Measurements from ENCODE around the gene PPM1G. TPM values are rescaled to one million over a fixed set of nuclear protein-coding genes. Genes with fewer than 3 reads are reported as not detected.

PPM1G gene
- total RNA-seq, 2 donors from 2014 or later = 36.3 to 49.4 TPM

- H3K27me3 ChIP-seq = no peaks in the 10 kb centered on the region
- H3K27ac ChIP-seq = no peak overlapping the region
- H3K4me1 ChIP-seq = peaks cover 31% of the 10 kb centered on the region
- no peak overlapping the region for H3K4me3 ChIP-seq
- H3K9me3 ChIP-seq = no peaks in the 10 kb centered on the region
- 68 to 70% methylated on average over 5 of the region's 5 CpGs for WGBS, 2 donors
- no peak for ATAC-seq
- DNase-seq = no peak
- H3K36me3 ChIP-seq (replicated peaks in 1 of 2; ENCODE audit: insufficient read depth in 1 of 2, low read depth in 2 of 2) = peaks cover 17 to 29% of the 10 kb centered on the region in 2 donors
- TF ChIP-seq CTCF (IDR thresholded peaks at IDR 0.05) (no peak), POLR2A (IDR thresholded peaks at IDR 0.05) (no peak)
- intact Hi-C loops (cut with DNase I) = no loop called here
Measured at GRCh38 chr2:27373567-27373966, 35.8 kb downstream of the PPM1G start.

- H3K4me1 ChIP-seq = peaks cover 27% of the 10 kb centered on the region
- ATAC-seq = no peak
- peaks cover 17 to 32% of the 10 kb centered on the region in 2 donors for H3K36me3 ChIP-seq (replicated peaks in 1 of 2; ENCODE audit: insufficient read depth in 1 of 2, low read depth in 2 of 2)
- no peak for TF ChIP-seq CTCF (IDR thresholded peaks at IDR 0.05)
- TF ChIP-seq POLR2A (IDR thresholded peaks at IDR 0.05) = no peak
- H3K27me3 ChIP-seq = no peaks in the 10 kb centered on the region
- no peak overlapping the region for H3K4me3 ChIP-seq
- intact Hi-C loops (cut with DNase I) = no loop called here
- DNase-seq = no peak
- 89 to 91% methylated on average over 6 of the region's 6 CpGs for WGBS, 2 donors
- H3K9me3 ChIP-seq = no peaks in the 10 kb centered on the region
- H3K27ac ChIP-seq = no peak overlapping the region
Measured at GRCh38 chr2:27372937-27373336, 36.5 kb downstream of the PPM1G start.

GRCh38 chr2:27370816-27371620, 38.4 kb downstream of the PPM1G start:
- peak; percentile 25 for ATAC-seq
- H3K27me3 ChIP-seq = no peaks in the 10 kb centered on the region
- peak overlapping the region; percentile 52 to 97 for H3K4me3 ChIP-seq
- WGBS, 2 donors = 1% methylated on average over 9 to 46 of the region's 46 CpGs
- DNase-seq = peak in 1 of 4 donors; percentile 38
- H3K4me1 ChIP-seq = peaks cover 27% of the 10 kb centered on the region
- peaks cover 13 to 34% of the 10 kb centered on the region in 2 donors for H3K36me3 ChIP-seq (replicated peaks in 1 of 2; ENCODE audit: insufficient read depth in 1 of 2, low read depth in 2 of 2)
- intact Hi-C loops (cut with DNase I) = no loop called here
- H3K27ac ChIP-seq = peak overlapping the region; percentile 69 to 94 (median 92)
- TF ChIP-seq CTCF (IDR thresholded peaks at IDR 0.05) (no peak), POLR2A (IDR thresholded peaks at IDR 0.05) (no peak)
- H3K9me3 ChIP-seq = no peaks in the 10 kb centered on the region

- H3K27ac ChIP-seq = peak within 1 kb of the TSS; percentile 90 to 94 (median 92)
- no peaks in the 10 kb centered on the region for H3K27me3 ChIP-seq
- ATAC-seq = peak; percentile 97
- peak; percentile 99 to 100 (median 99) for DNase-seq
- peak within 1 kb of the TSS; percentile 94 to 97 for H3K4me3 ChIP-seq
- peaks cover 5 to 34% of the 10 kb centered on the region in 2 donors for H3K36me3 ChIP-seq (replicated peaks in 1 of 2; ENCODE audit: insufficient read depth in 1 of 2, low read depth in 2 of 2)
- intact Hi-C loops (cut with DNase I) = no loop called here
- TF ChIP-seq CTCF (IDR thresholded peaks at IDR 0.05) (peak; percentile 54 to 96 (median 86)), POLR2A (IDR thresholded peaks at IDR 0.05) (peak; percentile 78 to 92 (median 90))
- no peaks in the 10 kb centered on the region for H3K9me3 ChIP-seq
- peaks cover 27% of the 10 kb centered on the region for H3K4me1 ChIP-seq
- WGBS, 2 donors = 0% methylated on average over 84 of the region's 85 CpGs; no CpG with 5 or more reads in 1 of the 2 donors
Measured at GRCh38 chr2:27370026-27370815, 39.2 kb downstream of the PPM1G start, which contains the start of the genes EIF2B4 and SNX17. TSS of gene EIF2B4 (minus strand) at chr2:27370338. CDS start at chr2:27370314, 24 bp downstream. TSS of gene SNX17 (plus strand) at chr2:27370616. CDS start at chr2:27370744, 128 bp downstream.
